ENCODE results near the gene ZNF502. TPM values are rescaled to one million over a fixed set of nuclear protein-coding genes. Genes with fewer than 3 reads are reported as not detected.

The ZNF502 gene
- total RNA-seq, 1 experiment from 2014 or later, result 2.4 TPM

DNA sequence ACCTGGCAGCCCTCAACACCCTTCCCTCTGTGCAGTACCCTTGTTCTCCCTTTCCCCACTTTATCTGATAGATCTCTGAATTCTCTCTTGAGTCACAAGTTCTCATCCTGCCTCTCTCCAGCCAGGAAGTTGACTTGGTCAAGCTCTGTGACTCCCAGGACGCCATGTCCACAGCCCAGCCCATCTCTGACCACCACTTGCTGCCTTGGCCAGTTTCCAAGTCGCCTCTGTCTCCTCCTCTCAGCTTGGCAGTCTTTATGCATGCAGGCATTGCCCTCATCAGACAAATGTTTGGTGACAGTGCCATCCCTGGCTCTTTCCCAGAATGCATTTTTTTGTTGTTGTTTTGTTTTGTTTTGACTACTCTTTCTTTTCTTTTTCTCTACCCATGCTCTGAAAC is 38.2 kb upstream of the ZNF502 start:
- DNase-seq (ENCODE audit: unreplicated experiment), result no peak
- no peaks in the 10 kb centered on the region for H3K27me3 Mint-ChIP-seq (ENCODE audit: insufficient read depth, unreplicated experiment)
- no peak overlapping the region for H3K27ac Mint-ChIP-seq (ENCODE audit: low read depth, unreplicated experiment)
- no peak overlapping the region for H3K4me3 Mint-ChIP-seq (ENCODE audit: unreplicated experiment)
- ChIA-PET CTCF (no interaction called here), POLR2A (interaction anchor here (0.6 to 0.7 kb wide), 2 partner anchors 10 to 1043 kb away, joined by 3 to 4 read pairs; no protein-coding TSS in a partner anchor)
- no peaks in the 10 kb centered on the region for H3K4me1 Mint-ChIP-seq (ENCODE audit: insufficient read depth, unreplicated experiment)
- intact Hi-C loops (cut with micrococcal nuclease), result no loop called here
- H3K36me3 Mint-ChIP-seq (ENCODE audit: insufficient read depth, unreplicated experiment), result peaks cover 6% of the 10 kb centered on the region
- BruUV-seq (replicated peaks), result no TSS peak
- TF ChIP-seq, protein P1, sequence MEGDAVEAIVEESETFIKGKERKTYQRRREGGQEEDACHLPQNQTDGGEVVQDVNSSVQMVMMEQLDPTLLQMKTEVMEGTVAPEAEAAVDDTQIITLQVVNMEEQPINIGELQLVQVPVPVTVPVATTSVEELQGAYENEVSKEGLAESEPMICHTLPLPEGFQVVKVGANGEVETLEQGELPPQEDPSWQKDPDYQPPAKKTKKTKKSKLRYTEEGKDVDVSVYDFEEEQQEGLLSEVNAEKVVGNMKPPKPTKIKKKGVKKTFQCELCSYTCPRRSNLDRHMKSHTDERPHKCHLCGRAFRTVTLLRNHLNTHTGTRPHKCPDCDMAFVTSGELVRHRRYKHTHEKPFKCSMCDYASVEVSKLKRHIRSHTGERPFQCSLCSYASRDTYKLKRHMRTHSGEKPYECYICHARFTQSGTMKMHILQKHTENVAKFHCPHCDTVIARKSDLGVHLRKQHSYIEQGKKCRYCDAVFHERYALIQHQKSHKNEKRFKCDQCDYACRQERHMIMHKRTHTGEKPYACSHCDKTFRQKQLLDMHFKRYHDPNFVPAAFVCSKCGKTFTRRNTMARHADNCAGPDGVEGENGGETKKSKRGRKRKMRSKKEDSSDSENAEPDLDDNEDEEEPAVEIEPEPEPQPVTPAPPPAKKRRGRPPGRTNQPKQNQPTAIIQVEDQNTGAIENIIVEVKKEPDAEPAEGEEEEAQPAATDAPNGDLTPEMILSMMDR (IDR thresholded peaks at IDR 0.05; ENCODE audit: unreplicated experiment), result no peak
- H3K9me3 Mint-ChIP-seq (ENCODE audit: unreplicated experiment), result peaks cover 23% of the 10 kb centered on the region

DNA sequence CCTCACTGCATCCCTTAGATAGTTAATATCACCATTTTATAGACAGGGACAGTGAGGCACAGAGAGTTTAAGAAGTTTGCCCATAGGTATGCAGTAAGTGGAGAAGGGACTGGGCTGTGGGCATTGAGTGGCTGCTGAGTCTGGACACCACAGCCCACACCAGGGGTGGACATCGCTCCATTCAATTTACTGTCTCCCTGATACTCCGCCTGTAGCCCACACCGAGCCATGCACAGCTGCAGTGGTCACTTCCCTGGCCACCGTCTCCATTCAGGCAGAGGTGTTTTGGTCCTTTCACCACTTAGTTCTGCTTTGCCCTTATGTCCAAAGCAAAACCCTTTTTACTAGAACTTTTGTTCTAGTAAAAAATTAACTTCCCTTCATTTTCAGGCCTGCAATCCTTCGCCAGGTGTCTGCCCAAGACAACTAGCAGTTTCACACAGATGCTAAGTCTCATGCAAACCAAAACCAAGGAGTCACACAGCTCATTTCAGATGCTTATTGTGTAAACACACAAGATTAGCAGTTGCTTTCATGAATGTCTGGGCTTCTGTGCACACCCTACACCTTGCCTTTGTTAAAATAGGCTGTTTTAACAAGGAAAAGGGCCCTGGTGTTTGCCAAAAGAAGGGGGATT is 33.9 kb upstream of the ZNF502 start:
- ChIA-PET POLR2A (no interaction called here), CTCF (interaction anchor here (0.7 kb wide), 1 partner anchor 146 kb away, joined by 3 read pairs; no protein-coding TSS in a partner anchor)
- Mint-ChIP-seq H3K27ac (ENCODE audit: low read depth, unreplicated experiment) (no peak overlapping the region), H3K4me3 (ENCODE audit: unreplicated experiment) (no peak overlapping the region), H3K27me3 (ENCODE audit: insufficient read depth, unreplicated experiment) (no peaks in the 10 kb centered on the region), H3K36me3 (ENCODE audit: insufficient read depth, unreplicated experiment) (peaks cover 6% of the 10 kb centered on the region), H3K9me3 (ENCODE audit: unreplicated experiment) (peaks cover 12% of the 10 kb centered on the region), H3K4me1 (ENCODE audit: insufficient read depth, unreplicated experiment) (no peaks in the 10 kb centered on the region)
- intact Hi-C loops (cut with micrococcal nuclease), result no loop called here
- no peak for DNase-seq (ENCODE audit: unreplicated experiment)
- TF ChIP-seq, protein P1 (IDR thresholded peaks at IDR 0.05; ENCODE audit: unreplicated experiment), result no peak
- no TSS peak for BruUV-seq (replicated peaks)

DNA sequence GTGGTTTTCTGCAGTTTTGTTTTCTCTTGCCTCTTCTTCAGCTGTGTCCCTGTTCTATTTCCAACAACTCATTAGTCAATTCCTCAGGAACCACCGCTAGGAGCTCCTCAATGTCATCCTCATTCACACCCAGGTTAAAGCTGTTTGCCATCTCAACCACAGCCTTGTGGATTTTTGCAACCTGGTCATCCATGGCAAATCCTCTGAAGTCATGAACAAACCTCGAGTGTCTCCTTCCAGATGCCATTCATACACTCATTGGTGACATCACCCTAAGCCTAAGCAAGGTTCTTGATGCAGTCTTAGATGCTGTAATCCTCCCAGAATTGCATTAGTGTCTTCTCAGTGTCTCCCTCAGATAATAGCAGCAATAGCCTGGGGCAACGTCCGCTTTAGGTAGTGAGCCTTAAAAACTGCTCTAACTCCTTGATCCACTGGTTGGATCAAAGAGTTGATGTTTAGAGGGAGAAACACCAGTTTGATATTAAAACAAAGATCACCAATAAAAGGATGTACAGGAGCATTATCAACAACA is 31.5 kb upstream of the ZNF502 start:
- TF ChIP-seq, protein P1 (IDR thresholded peaks at IDR 0.05; ENCODE audit: unreplicated experiment), result no peak
- no TSS peak for BruUV-seq (replicated peaks)
- no peak for DNase-seq (ENCODE audit: unreplicated experiment)
- no peaks in the 10 kb centered on the region for H3K27me3 Mint-ChIP-seq (ENCODE audit: insufficient read depth, unreplicated experiment)
- H3K27ac Mint-ChIP-seq (ENCODE audit: low read depth, unreplicated experiment), result no peak overlapping the region
- intact Hi-C loops (cut with micrococcal nuclease), result no loop called here
- no peak overlapping the region for H3K4me3 Mint-ChIP-seq (ENCODE audit: unreplicated experiment)
- H3K36me3 Mint-ChIP-seq (ENCODE audit: insufficient read depth, unreplicated experiment), result no peaks in the 10 kb centered on the region
- CTCF ChIA-PET, result no interaction called here
- POLR2A ChIA-PET, result no interaction called here
- H3K4me1 Mint-ChIP-seq (ENCODE audit: insufficient read depth, unreplicated experiment), result no peaks in the 10 kb centered on the region
- peaks cover 16% of the 10 kb centered on the region for H3K9me3 Mint-ChIP-seq (ENCODE audit: unreplicated experiment)

DNA sequence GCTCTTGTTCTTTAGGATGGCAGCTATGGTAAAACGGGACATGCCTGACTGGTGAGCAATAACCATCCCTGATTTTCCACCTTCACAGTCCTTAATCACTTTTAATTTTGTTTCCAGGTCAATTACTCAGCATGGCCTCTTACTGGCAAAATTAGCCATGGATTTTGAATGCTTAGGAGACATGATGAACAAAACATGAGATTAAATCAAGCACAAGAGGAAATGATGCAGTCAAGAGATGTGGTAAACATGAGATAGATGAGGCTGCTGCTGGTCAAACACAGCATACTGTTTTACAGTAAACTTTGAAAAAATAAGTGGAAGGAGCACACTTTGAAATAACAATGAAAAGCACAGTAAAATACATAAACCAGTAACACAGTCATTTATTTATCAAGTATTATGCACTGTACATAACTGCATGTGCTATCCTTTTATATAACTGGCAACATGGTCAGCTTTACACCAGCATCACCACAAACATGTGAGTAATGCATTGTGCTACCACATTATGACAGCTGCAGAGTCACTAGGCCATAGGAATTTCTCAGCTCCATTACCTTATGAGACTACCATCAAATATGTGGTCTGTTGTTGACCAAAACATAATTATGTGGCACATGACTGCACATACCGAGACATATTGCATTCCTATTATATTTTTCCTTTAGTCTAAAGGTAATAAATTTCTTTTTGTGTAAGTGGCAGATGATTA is 30.1 kb upstream of the ZNF502 start:
- H3K9me3 Mint-ChIP-seq (ENCODE audit: unreplicated experiment), result peaks cover 16% of the 10 kb centered on the region
- H3K4me1 Mint-ChIP-seq (ENCODE audit: insufficient read depth, unreplicated experiment), result no peaks in the 10 kb centered on the region
- no peaks in the 10 kb centered on the region for H3K27me3 Mint-ChIP-seq (ENCODE audit: insufficient read depth, unreplicated experiment)
- DNase-seq (ENCODE audit: unreplicated experiment), result no peak
- no peak overlapping the region for H3K4me3 Mint-ChIP-seq (ENCODE audit: unreplicated experiment)
- TF ChIP-seq, protein P1 (IDR thresholded peaks at IDR 0.05; ENCODE audit: unreplicated experiment), result no peak
- CTCF ChIA-PET, result interaction anchor here (1.0 kb wide), 1 partner anchor 9 kb away, joined by 3 read pairs; no protein-coding TSS in a partner anchor
- no peak overlapping the region for H3K27ac Mint-ChIP-seq (ENCODE audit: low read depth, unreplicated experiment)
- H3K36me3 Mint-ChIP-seq (ENCODE audit: insufficient read depth, unreplicated experiment), result no peaks in the 10 kb centered on the region
- no TSS peak for BruUV-seq (replicated peaks)
- intact Hi-C loops (cut with micrococcal nuclease), result no loop called here
- POLR2A ChIA-PET, result no interaction called here

Measured in MCF 10A (cell line).